ENCODE results near the gene MCTP1.

The MCTP1 gene

DNA sequence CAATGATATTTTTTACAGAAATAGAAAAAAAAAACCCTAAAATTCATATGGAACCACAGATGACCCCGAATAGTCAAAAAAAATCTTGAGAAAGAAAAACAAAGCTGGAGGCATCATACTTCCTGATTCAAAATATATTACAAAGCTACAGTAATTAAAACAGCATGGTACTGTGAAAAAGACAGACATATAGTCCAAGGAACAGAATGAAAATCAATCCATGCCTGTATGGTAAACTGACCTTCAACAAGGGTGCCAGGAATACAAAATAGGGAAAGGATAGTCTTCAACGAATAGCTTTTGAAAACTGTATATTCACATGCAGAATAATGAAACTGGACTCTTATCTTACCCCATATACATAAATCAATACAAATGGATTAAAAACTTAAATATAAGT lies 307.5 kb downstream of the MCTP1 start:
- no peak for ATAC-seq
- TF ChIP-seq ESRRG (CRISPR knock-in tag; IDR thresholded peaks at IDR 0.05) (no peak), ARNTL (CRISPR knock-in tag; IDR thresholded peaks at IDR 0.05; ENCODE audit: borderline replicate concordance, low read depth) (no peak)
- TF ChIP-seq, protein P1, sequence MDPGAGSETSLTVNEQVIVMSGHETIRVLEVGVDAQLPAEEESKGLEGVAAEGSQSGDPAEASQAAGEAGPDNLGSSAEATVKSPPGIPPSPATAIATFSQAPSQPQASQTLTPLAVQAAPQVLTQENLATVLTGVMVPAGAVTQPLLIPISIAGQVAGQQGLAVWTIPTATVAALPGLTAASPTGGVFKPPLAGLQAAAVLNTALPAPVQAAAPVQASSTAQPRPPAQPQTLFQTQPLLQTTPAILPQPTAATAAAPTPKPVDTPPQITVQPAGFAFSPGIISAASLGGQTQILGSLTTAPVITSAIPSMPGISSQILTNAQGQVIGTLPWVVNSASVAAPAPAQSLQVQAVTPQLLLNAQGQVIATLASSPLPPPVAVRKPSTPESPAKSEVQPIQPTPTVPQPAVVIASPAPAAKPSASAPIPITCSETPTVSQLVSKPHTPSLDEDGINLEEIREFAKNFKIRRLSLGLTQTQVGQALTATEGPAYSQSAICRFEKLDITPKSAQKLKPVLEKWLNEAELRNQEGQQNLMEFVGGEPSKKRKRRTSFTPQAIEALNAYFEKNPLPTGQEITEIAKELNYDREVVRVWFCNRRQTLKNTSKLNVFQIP (CRISPR knock-in tag; IDR thresholded peaks at IDR 0.05; ENCODE audit: borderline replicate concordance, low read depth), result no peak

DNA sequence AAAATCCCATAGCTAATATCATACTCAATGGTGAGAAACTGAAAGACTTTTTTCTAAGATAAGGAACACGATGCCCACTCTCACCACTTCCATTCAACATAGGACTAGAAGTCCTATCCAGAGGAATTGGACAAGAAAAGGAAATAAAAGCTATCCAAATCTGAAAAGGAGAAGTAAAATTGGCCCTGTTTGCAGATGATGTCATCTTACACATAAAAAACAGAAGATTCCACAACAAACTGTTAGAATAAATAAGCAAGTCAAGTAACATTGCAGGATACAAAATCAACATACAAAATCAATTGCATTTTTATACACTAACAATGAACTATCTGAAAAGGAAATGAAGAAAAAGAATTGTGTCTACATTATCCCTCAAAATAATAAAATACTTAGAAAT lies 308.0 kb downstream of the MCTP1 start:
- TF ChIP-seq BACH2 (CRISPR knock-in tag; IDR thresholded peaks at IDR 0.05; ENCODE audit: borderline replicate concordance) (no peak), ISL1 (CRISPR knock-in tag; IDR thresholded peaks at IDR 0.05) (no peak), ZFP30 (CRISPR knock-in tag; IDR thresholded peaks at IDR 0.05) (no peak), ZNF70 (CRISPR knock-in tag; IDR thresholded peaks at IDR 0.05) (no peak), ZFP3 (CRISPR knock-in tag; IDR thresholded peaks at IDR 0.05) (no peak), TOX (CRISPR knock-in tag; IDR thresholded peaks at IDR 0.05; ENCODE audit: borderline replicate concordance) (no peak), ZNF565 (CRISPR knock-in tag; conservative IDR thresholded peaks at IDR 0.05; ENCODE audit: low read depth) (no peak), ARNTL (CRISPR knock-in tag; IDR thresholded peaks at IDR 0.05; ENCODE audit: borderline replicate concordance, low read depth) (no peak), ZC3H10 (CRISPR knock-in tag; IDR thresholded peaks at IDR 0.05) (no peak), PPARA (CRISPR knock-in tag; IDR thresholded peaks at IDR 0.05; ENCODE audit: borderline replicate concordance) (no peak), SNAI2 (CRISPR knock-in tag; IDR thresholded peaks at IDR 0.05) (no peak), ZNF8 (CRISPR knock-in tag; IDR thresholded peaks at IDR 0.05) (no peak), TCF4 (CRISPR knock-in tag; IDR thresholded peaks at IDR 0.05; ENCODE audit: borderline replicate concordance) (no peak), RARB (CRISPR knock-in tag; IDR thresholded peaks at IDR 0.05) (no peak)
- TF ChIP-seq, protein P2, sequence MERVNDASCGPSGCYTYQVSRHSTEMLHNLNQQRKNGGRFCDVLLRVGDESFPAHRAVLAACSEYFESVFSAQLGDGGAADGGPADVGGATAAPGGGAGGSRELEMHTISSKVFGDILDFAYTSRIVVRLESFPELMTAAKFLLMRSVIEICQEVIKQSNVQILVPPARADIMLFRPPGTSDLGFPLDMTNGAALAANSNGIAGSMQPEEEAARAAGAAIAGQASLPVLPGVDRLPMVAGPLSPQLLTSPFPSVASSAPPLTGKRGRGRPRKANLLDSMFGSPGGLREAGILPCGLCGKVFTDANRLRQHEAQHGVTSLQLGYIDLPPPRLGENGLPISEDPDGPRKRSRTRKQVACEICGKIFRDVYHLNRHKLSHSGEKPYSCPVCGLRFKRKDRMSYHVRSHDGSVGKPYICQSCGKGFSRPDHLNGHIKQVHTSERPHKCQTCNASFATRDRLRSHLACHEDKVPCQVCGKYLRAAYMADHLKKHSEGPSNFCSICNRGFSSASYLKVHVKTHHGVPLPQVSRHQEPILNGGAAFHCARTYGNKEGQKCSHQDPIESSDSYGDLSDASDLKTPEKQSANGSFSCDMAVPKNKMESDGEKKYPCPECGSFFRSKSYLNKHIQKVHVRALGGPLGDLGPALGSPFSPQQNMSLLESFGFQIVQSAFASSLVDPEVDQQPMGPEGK (CRISPR knock-in tag; IDR thresholded peaks at IDR 0.05; ENCODE audit: borderline replicate concordance), result no peak
- TF ChIP-seq, protein P3, sequence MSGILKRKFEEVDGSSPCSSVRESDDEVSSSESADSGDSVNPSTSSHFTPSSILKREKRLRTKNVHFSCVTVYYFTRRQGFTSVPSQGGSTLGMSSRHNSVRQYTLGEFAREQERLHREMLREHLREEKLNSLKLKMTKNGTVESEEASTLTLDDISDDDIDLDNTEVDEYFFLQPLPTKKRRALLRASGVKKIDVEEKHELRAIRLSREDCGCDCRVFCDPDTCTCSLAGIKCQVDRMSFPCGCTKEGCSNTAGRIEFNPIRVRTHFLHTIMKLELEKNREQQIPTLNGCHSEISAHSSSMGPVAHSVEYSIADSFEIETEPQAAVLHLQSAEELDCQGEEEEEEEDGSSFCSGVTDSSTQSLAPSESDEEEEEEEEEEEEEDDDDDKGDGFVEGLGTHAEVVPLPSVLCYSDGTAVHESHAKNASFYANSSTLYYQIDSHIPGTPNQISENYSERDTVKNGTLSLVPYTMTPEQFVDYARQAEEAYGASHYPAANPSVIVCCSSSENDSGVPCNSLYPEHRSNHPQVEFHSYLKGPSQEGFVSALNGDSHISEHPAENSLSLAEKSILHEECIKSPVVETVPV (CRISPR knock-in tag; IDR thresholded peaks at IDR 0.05), result no peak
- TF ChIP-seq, protein P1 (CRISPR knock-in tag; IDR thresholded peaks at IDR 0.05; ENCODE audit: borderline replicate concordance, low read depth), result no peak
- no peak for ATAC-seq

DNA sequence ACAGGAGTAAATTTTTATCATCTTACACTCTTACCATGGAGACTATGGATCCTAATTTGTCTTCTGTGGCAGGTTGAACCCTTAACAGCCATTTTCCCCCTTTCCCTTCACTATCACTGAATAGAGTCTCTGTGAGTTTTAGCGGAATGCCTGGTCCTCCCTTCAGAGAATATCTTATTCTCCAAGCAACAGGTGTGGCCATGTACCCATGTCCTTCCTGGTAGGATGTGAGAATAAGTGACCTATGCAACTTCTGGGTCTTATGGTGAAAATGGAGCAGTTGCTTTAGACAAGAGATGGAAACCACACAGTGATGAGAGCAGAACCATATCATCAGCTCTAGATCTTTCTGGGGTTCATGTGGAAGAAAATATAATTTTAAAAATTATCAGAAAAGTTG lies 312.6 kb downstream of the MCTP1 start:
- TF ChIP-seq, protein P2 (CRISPR knock-in tag; IDR thresholded peaks at IDR 0.05; ENCODE audit: borderline replicate concordance), result no peak
- no peak for ATAC-seq

DNA sequence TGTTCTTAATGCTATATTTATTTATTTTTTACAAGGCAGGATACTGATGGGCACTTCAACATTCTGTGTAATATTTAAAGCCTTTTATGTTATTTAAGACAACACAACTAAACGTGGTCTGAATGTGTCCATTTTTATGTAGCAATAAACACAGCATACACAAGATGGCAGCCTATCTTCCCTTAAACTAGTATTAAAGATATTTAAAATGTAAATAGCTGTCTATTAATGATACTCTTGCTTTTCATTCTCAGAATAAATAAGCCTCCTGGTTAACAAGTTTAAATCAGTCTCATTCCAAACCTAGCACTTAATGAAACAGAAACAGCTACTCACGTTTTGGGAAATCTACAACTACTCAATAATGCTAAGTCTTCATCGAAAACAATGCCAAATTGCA lies 315.7 kb downstream of the MCTP1 start:
- peak; percentile 86 for ATAC-seq
- TF ChIP-seq, protein P2 (CRISPR knock-in tag; IDR thresholded peaks at IDR 0.05; ENCODE audit: borderline replicate concordance), result no peak
- TF ChIP-seq ZNF8 (CRISPR knock-in tag; IDR thresholded peaks at IDR 0.05) (no peak), ESRRG (CRISPR knock-in tag; IDR thresholded peaks at IDR 0.05) (no peak), ISL1 (CRISPR knock-in tag; IDR thresholded peaks at IDR 0.05) (no peak), OSR1 (CRISPR knock-in tag; IDR thresholded peaks at IDR 0.05) (no peak), TCF4 (CRISPR knock-in tag; IDR thresholded peaks at IDR 0.05; ENCODE audit: borderline replicate concordance) (no peak), SNAI2 (CRISPR knock-in tag; IDR thresholded peaks at IDR 0.05) (no peak), ZNF565 (CRISPR knock-in tag; conservative IDR thresholded peaks at IDR 0.05; ENCODE audit: low read depth) (no peak), ZFP3 (CRISPR knock-in tag; IDR thresholded peaks at IDR 0.05) (no peak), CSDC2 (CRISPR knock-in tag; IDR thresholded peaks at IDR 0.05) (no peak), RARB (CRISPR knock-in tag; IDR thresholded peaks at IDR 0.05) (no peak)
- TF ChIP-seq, protein P4, sequence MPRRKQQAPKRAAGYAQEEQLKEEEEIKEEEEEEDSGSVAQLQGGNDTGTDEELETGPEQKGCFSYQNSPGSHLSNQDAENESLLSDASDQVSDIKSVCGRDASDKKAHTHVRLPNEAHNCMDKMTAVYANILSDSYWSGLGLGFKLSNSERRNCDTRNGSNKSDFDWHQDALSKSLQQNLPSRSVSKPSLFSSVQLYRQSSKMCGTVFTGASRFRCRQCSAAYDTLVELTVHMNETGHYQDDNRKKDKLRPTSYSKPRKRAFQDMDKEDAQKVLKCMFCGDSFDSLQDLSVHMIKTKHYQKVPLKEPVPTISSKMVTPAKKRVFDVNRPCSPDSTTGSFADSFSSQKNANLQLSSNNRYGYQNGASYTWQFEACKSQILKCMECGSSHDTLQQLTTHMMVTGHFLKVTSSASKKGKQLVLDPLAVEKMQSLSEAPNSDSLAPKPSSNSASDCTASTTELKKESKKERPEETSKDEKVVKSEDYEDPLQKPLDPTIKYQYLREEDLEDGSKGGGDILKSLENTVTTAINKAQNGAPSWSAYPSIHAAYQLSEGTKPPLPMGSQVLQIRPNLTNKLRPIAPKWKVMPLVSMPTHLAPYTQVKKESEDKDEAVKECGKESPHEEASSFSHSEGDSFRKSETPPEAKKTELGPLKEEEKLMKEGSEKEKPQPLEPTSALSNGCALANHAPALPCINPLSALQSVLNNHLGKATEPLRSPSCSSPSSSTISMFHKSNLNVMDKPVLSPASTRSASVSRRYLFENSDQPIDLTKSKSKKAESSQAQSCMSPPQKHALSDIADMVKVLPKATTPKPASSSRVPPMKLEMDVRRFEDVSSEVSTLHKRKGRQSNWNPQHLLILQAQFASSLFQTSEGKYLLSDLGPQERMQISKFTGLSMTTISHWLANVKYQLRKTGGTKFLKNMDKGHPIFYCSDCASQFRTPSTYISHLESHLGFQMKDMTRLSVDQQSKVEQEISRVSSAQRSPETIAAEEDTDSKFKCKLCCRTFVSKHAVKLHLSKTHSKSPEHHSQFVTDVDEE (CRISPR knock-in tag; IDR thresholded peaks at IDR 0.05), result no peak

Data from SK-N-SH treated with all-trans-retinoic acid at 6 μM for 48 hours (cell line).